Measurements from ENCODE around the gene STK26.

Gene STK26

DNA sequence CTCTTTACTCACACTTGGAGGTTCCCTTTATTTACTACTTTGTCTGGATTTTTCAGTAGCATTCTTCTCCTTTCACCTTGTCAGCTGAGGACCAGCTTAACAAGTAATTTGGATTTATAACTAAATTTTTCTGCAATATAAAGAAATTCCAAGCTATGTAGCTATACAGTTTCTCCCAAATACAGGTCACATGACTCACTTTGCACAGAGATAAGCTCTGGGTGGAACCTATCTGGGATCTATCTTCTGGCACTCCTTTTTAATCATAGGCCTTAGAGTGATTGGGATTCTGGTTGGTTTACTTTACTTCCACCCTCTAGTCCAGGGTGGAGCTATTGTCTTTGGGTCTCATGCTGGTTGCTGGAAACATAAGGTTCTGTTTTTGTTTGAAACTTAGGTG lies 34.9 kb upstream of the STK26 start:
- no peak overlapping the region for H3K9ac ChIP-seq (ENCODE audit: low read length)

DNA sequence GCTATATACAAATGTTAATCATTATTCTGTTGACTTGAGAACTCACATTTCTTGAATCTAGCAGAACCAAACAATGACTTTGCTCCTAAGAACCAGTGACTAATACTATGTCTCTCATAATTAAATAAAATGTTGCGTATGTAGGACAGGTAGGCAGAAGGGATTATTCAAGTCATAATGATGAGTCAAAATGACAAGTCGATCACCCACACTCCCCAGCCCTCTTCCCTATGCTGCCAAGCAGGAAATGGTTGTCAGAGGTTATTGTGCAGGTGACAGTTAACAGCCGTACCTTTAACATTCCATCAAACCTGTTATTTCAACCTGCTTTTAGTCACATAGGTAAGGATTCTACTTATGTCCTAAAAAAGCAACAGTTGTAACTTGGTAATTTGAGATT lies 22.0 kb upstream of the STK26 start:
- no peak overlapping the region for H3K4me2 ChIP-seq (ENCODE audit: low read length)
- no peaks in the 10 kb centered on the region for H3K36me3 ChIP-seq (ENCODE audit: insufficient read depth, low read length)
- no peak overlapping the region for H3K27ac ChIP-seq (ENCODE audit: low read depth, low read length, poor library complexity, severe bottlenecking)
- no peaks in the 10 kb centered on the region for H3F3A ChIP-seq (ENCODE audit: insufficient read depth, low read length)
- H3K9me3 ChIP-seq (ENCODE audit: low read length): no peaks in the 10 kb centered on the region
- no peaks in the 10 kb centered on the region for H3K4me1 ChIP-seq (ENCODE audit: insufficient read depth, low read length, severe bottlenecking)
- H3K9ac ChIP-seq (ENCODE audit: low read length): no peak overlapping the region
- no peaks in the 10 kb centered on the region for H4K20me1 ChIP-seq (ENCODE audit: insufficient read depth, low read length)
- H3K9me2 ChIP-seq (ENCODE audit: low read depth, low read length): no peaks in the 10 kb centered on the region
- no peak for TF ChIP-seq EZH2 (IDR thresholded peaks at IDR 0.05; ENCODE audit: borderline replicate concordance, low read length)
- no peak for TF ChIP-seq CTCF (IDR thresholded peaks at IDR 0.05; ENCODE audit: low read length)
- H3K27me3 ChIP-seq (ENCODE audit: insufficient read depth, low read length): no peaks in the 10 kb centered on the region
- no peak overlapping the region for H3K4me3 ChIP-seq (ENCODE audit: low read depth, low read length, poor library complexity, severe bottlenecking)
- no peaks in the 10 kb centered on the region for H3K79me2 ChIP-seq (ENCODE audit: insufficient read depth, low read length)
- H2AFZ ChIP-seq (ENCODE audit: low read length): no peak overlapping the region

More for the DNA sequence above, 34.9 kb upstream of the STK26 start:
- Histone ChIP-seq H3K9me2 (ENCODE audit: low read depth, low read length) (no peaks in the 10 kb centered on the region), H3K36me3 (ENCODE audit: insufficient read depth, low read length) (no peaks in the 10 kb centered on the region), H3K79me2 (ENCODE audit: insufficient read depth, low read length) (no peaks in the 10 kb centered on the region), H4K20me1 (ENCODE audit: insufficient read depth, low read length) (no peaks in the 10 kb centered on the region), H3K4me1 (ENCODE audit: insufficient read depth, low read length, severe bottlenecking) (peaks cover 32% of the 10 kb centered on the region), H3K9me3 (ENCODE audit: low read length) (no peaks in the 10 kb centered on the region), H2AFZ (ENCODE audit: low read length) (no peak overlapping the region), H3K4me3 (ENCODE audit: low read depth, low read length, poor library complexity, severe bottlenecking) (no peak overlapping the region), H3K27ac (ENCODE audit: low read depth, low read length, poor library complexity, severe bottlenecking) (peak overlapping the region; percentile 91), H3K4me2 (ENCODE audit: low read length) (no peak overlapping the region), H3F3A (ENCODE audit: insufficient read depth, low read length) (no peaks in the 10 kb centered on the region), H3K27me3 (ENCODE audit: insufficient read depth, low read length) (no peaks in the 10 kb centered on the region)
- TF ChIP-seq EZH2 (IDR thresholded peaks at IDR 0.05; ENCODE audit: borderline replicate concordance, low read length): no peak
- TF ChIP-seq CTCF (IDR thresholded peaks at IDR 0.05; ENCODE audit: low read length): no peak

DNA sequence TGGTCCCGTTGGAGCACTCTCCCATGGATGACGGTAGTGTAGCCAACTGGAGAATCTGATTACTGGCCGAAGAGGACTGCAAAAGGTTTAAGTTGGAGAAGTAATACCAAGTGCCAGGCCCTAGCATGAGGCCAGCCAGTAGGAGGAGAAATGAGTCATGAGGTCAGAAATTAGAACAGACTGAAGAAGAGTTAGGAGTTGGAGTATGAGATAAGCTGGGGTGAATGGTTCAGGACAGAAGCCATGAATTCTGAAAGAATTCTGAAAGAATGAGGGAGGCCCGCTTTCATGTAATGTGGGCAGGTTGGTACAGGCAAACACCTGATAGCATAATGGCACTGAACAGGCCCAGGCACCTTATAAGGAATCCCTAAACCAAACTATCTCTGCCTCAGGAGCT lies 18.4 kb upstream of the STK26 start:
- Histone ChIP-seq H3K4me2 (ENCODE audit: low read length) (no peak overlapping the region), H3K4me1 (ENCODE audit: insufficient read depth, low read length, severe bottlenecking) (no peaks in the 10 kb centered on the region), H3K9me2 (ENCODE audit: low read depth, low read length) (no peaks in the 10 kb centered on the region), H3K4me3 (ENCODE audit: low read depth, low read length, poor library complexity, severe bottlenecking) (no peak overlapping the region), H3K27me3 (ENCODE audit: insufficient read depth, low read length) (no peaks in the 10 kb centered on the region), H3K9ac (ENCODE audit: low read length) (no peak overlapping the region), H3F3A (ENCODE audit: insufficient read depth, low read length) (no peaks in the 10 kb centered on the region), H3K36me3 (ENCODE audit: insufficient read depth, low read length) (no peaks in the 10 kb centered on the region), H2AFZ (ENCODE audit: low read length) (no peak overlapping the region), H4K20me1 (ENCODE audit: insufficient read depth, low read length) (no peaks in the 10 kb centered on the region), H3K27ac (ENCODE audit: low read depth, low read length, poor library complexity, severe bottlenecking) (no peak overlapping the region), H3K79me2 (ENCODE audit: insufficient read depth, low read length) (no peaks in the 10 kb centered on the region), H3K9me3 (ENCODE audit: low read length) (no peaks in the 10 kb centered on the region)
- no peak for TF ChIP-seq CTCF (IDR thresholded peaks at IDR 0.05; ENCODE audit: low read length)
